A549 (cell line): ENCODE measurements around the gene TMEFF2. TPM values are rescaled to one million over a fixed set of nuclear protein-coding genes. Genes with fewer than 3 reads are reported as not detected.

ENCODE experiments used
- ATAC-seq, 2 experiments: fragments of 200-7000 bp in 1 of 2; fragments of >200 bp in 1 of 2; cut with Nextera tagmentation in 1 of 2; cut with Tn5 transposase in 1 of 2; 3 replicates each; pipeline versions ENCODE4 v1.8.0 to v1.9.1; 2018 to 2020; ENCODE audit warnings: mild to moderate bottlenecking in 1 of 2, moderate library complexity in 1 of 2
- CTCF ChIA-PET: fragments of 300-600 bp; sonication (Branson Sonifier 250); formaldehyde crosslinking; extraction: SDS; loops from one replicate; lab custom pipeline; 2021; ENCODE audit warnings: antibody characterized with exemption, inconsistent platforms; lab: Yijun Ruan, JAX
- POLR2A ChIA-PET: fragments of 350-600 bp; formaldehyde crosslinking; extraction: SDS; loops from one replicate; lab custom pipeline; 2021; ENCODE audit warnings: antibody characterized with exemption, inconsistent platforms; lab: Yijun Ruan, JAX
- DNase-seq, 2 experiments: peaks; one replicate each; pipeline versions ENCODE4 v3.0.0 to v3.0.0-alpha.2; 2011 to 2016; ENCODE audit warnings: low read depth in 1 of 2, low spot score in 1 of 2
- FAIRE-seq: peaks from 2 replicates; lab custom pipeline; 2011; peaks lifted over from hg19 to GRCh38; lab: Jason Lieb, UNC
- H3K27ac ChIP-seq, 2 experiments: fragments of >200 bp; sonication (Bioruptor Twin); formaldehyde crosslinking; 3 replicates each; pipeline ENCODE4 v1.5.1; 2016 to 2017
- H3K4me1 ChIP-seq: fragments of >200 bp; sonication (Bioruptor Twin); formaldehyde crosslinking; 3 replicates; pipeline ENCODE4 v1.6.1; 2016
- H3K4me2 ChIP-seq: fragments of >200 bp; sonication (Bioruptor Twin); formaldehyde crosslinking; 3 replicates; pipeline ENCODE4 v1.6.1; 2016
- H3K4me3 ChIP-seq: fragments of >200 bp; sonication (Bioruptor Twin); formaldehyde crosslinking; 3 replicates; pipeline ENCODE4 v1.5.1; 2016
- H3K9me3 ChIP-seq: fragments of >200 bp; sonication (Bioruptor Twin); formaldehyde crosslinking; 3 replicates; pipeline ENCODE4 v1.6.1; 2016
- CBX2 ChIP-seq: fragments of 200-600 bp; sonication (generic); IDR thresholded peaks from 2 replicates; pipeline ENCODE4 v1.6.1; 2016; ENCODE audit warnings: low read depth, mild to moderate bottlenecking, borderline replicate concordance
- CBX8 ChIP-seq: fragments of 200-600 bp; sonication (generic); IDR thresholded peaks from 2 replicates; pipeline ENCODE4 v1.6.1; 2016
- CHD2 ChIP-seq: fragments of 150-350 bp; IDR thresholded peaks from 2 replicates; pipeline ENCODE4 v1.6.1; 2014; ENCODE audit warnings: low read length; ENCODE audit not compliant: partially characterized antibody
- CTCF ChIP-seq: fragments of >200 bp; sonication (Bioruptor Twin); formaldehyde crosslinking; IDR thresholded peaks from 3 replicates; pipeline ENCODE4 v1.5.1; 2016
- EHMT2 ChIP-seq: fragments of 200-600 bp; sonication (generic); IDR thresholded peaks from 2 replicates; pipeline ENCODE4 v1.6.1; 2016; ENCODE audit warnings: antibody characterized with exemption, low read depth, mild to moderate bottlenecking, moderate library complexity
- FOSB ChIP-seq: fragments of 250-450 bp; sonication (Bioruptor Pico); IDR thresholded peaks from 2 replicates; pipeline ENCODE4 v1.5.0; 2020; ENCODE audit warnings: mild to moderate bottlenecking, moderate library complexity
- FOSL2 ChIP-seq, 2 experiments: fragments of 450-650 bp in 1 of 2; fragments of >200 bp in 1 of 2; sonication (Bioruptor Twin) in 1 of 2; formaldehyde crosslinking; IDR thresholded peaks; 2 replicates each; pipeline versions ENCODE4 v1.5.0 to v1.6.1; 2016 to 2020; ENCODE audit warnings: mild to moderate bottlenecking in 1 of 2, moderate library complexity in 1 of 2
- FOXS1 ChIP-seq: fragments of 250-450 bp; sonication (Bioruptor Pico); IDR thresholded peaks from 2 replicates; pipeline ENCODE4 v1.5.0; 2020; ENCODE audit warnings: mild to moderate bottlenecking, moderate library complexity
- HDAC2 ChIP-seq: fragments of 200-600 bp; sonication (generic); IDR thresholded peaks from 2 replicates; pipeline ENCODE4 v1.6.1; 2016
- HMGXB4 ChIP-seq: fragments of 250-450 bp; sonication (Bioruptor Pico); IDR thresholded peaks from 2 replicates; pipeline ENCODE4 v1.5.0; 2021; ENCODE audit warnings: mild to moderate bottlenecking, moderate library complexity, borderline replicate concordance
- JUN ChIP-seq, 2 experiments: fragments of >200 bp; sonication (Bioruptor Twin); formaldehyde crosslinking; IDR thresholded peaks; 2 replicates in 1 of 2; 3 replicates in 1 of 2; pipeline ENCODE4 v1.6.1; 2016 to 2017
- JUNB ChIP-seq: fragments of >200 bp; sonication (Bioruptor Twin); formaldehyde crosslinking; IDR thresholded peaks from 2 replicates; pipeline ENCODE4 v1.6.1; 2016
- KDM1A ChIP-seq: fragments of 200-600 bp; sonication (generic); IDR thresholded peaks from 2 replicates; pipeline ENCODE4 v1.6.1; 2016; ENCODE audit warnings: low read depth, mild to moderate bottlenecking
- KDM5A ChIP-seq: fragments of 200-600 bp; sonication (generic); IDR thresholded peaks from 2 replicates; pipeline ENCODE4 v1.6.1; 2016; ENCODE audit warnings: antibody characterized with exemption, mild to moderate bottlenecking
- MYC ChIP-seq: IDR thresholded peaks from 2 replicates; pipeline ENCODE4 v1.6.1; 2012; ENCODE audit warnings: mild to moderate bottlenecking, inconsistent platforms, low read length, improper control_type of control experiment, borderline replicate concordance
- NFE2L2 ChIP-seq: fragments of 150-350 bp; conservative IDR thresholded peaks from 2 replicates; pipeline ENCODE4 v1.6.1; 2014; ENCODE audit warnings: low read length
- POLR2A ChIP-seq: IDR thresholded peaks from 2 replicates; pipeline ENCODE4 v1.6.1; 2012; ENCODE audit warnings: mild to moderate bottlenecking, low read length
- RARB ChIP-seq: fragments of 250-450 bp; sonication (Bioruptor Pico); IDR thresholded peaks from 2 replicates; pipeline ENCODE4 v1.8.0; 2021; ENCODE audit warnings: mild to moderate bottlenecking, moderate library complexity
- RFX5 ChIP-seq: fragments of 450-650 bp; IDR thresholded peaks from 2 replicates; pipeline ENCODE4 v1.7.1; 2014; ENCODE audit warnings: antibody characterized with exemption, mild to moderate bottlenecking, moderate library complexity
- SMC3 ChIP-seq: fragments of >200 bp; sonication (Bioruptor Twin); formaldehyde crosslinking; IDR thresholded peaks from 3 replicates; pipeline ENCODE4 v1.6.1; 2018; ENCODE audit warnings: inconsistent platforms
- WGBS: methylation state at CpG from one replicate; pipeline ENCODE4 v1.1.6; 2017; ENCODE audit errors: missing lambda C conversion rate; 5-methylcytosine and 5-hydroxymethylcytosine counted together
- polyA plus RNA-seq, 4 experiments: library from polyadenylated mRNA; depleted of rRNA in 3 of 4; stranded (reverse); fragments of >200 nt; fragmentation: RNase III in 1 of 4; extraction: RNeasy Plus Mini Kit Qiagen cat#74134 plus additional on column Dnase treatment in 1 of 4; gene quantifications; 2 replicates in 3 of 4; 3 replicates in 1 of 4; pipeline ENCODE4 v1.2.3, GENCODE V29; 2011 to 2017
- TF ChIP-seq, protein P1 (sequence below): fragments of >200 bp; sonication (Bioruptor Twin); formaldehyde crosslinking; IDR thresholded peaks from 3 replicates; pipeline ENCODE4 v1.6.1; 2016
- TF ChIP-seq, protein P2 (sequence below): fragments of 200-600 bp; sonication (generic); IDR thresholded peaks from 2 replicates; pipeline ENCODE4 v1.6.1; 2016; ENCODE audit warnings: antibody characterized with exemption, mild to moderate bottlenecking, moderate library complexity

TMEFF2 gene
- polyA plus RNA-seq, 2 of the 4 experiments (the other 2 are of a cell fraction) = 0.30 to 0.46 TPM

DNA sequence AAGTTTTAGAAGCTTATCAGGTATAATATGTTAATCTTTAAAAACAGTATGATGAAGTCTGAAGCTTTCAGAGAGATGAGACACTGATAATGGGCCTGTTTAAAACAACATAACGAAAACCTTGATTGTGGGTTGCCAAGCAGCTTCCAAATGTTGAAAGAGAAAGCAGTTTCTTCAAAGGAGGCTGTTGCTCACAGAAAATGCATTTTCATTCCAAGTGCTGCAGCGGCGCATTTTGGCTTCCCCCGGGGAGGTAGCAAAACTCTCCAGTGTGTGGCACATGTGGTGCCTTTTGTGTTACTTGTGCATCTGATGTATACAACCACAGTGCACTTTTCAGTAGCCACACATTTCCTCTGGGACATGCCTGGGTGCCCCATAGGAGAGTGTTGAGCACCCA, 66.1 kb downstream of the TMEFF2 start:
- POLR2A ChIA-PET = no interaction called here
- FAIRE-seq (no peak), ATAC-seq (no peak), DNase-seq (no peak)
- 88% methylated on average over 4 of the region's 4 CpGs for WGBS
- no peak overlapping the region for H3K4me3 ChIP-seq
- H3K4me2 ChIP-seq = no peak overlapping the region
- TF ChIP-seq FOSB (CRISPR knock-in tag) (no peak), EHMT2 (no peak), CBX8 (no peak), RFX5 (no peak), HMGXB4 (no peak), CTCF (no peak), SMC3 (no peak)
- TF ChIP-seq, protein P1, sequence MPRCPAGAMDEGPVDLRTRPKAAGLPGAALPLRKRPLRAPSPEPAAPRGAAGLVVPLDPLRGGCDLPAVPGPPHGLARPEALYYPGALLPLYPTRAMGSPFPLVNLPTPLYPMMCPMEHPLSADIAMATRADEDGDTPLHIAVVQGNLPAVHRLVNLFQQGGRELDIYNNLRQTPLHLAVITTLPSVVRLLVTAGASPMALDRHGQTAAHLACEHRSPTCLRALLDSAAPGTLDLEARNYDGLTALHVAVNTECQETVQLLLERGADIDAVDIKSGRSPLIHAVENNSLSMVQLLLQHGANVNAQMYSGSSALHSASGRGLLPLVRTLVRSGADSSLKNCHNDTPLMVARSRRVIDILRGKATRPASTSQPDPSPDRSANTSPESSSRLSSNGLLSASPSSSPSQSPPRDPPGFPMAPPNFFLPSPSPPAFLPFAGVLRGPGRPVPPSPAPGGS = no peak
- CTCF ChIA-PET = interaction anchor here (1.2 kb wide), 1 partner anchor 33 kb away, joined by 3 read pairs; no protein-coding TSS in a partner anchor
- no peak overlapping the region for H3K27ac ChIP-seq
- no peaks in the 10 kb centered on the region for H3K9me3 ChIP-seq
- H3K4me1 ChIP-seq = no peaks in the 10 kb centered on the region

GRCh38 chr2:192127434-192127833, 67.3 kb downstream of the TMEFF2 start:
- no peak for ATAC-seq
- TF ChIP-seq MYC = no peak
- no peak for TF ChIP-seq KDM5A
- H3K4me3 ChIP-seq = no peak overlapping the region
- 54% methylated on average over 2 of the region's 2 CpGs for WGBS
- DNase-seq = no peak
- no peak overlapping the region for H3K27ac ChIP-seq
- no peak for FAIRE-seq
- no peaks in the 10 kb centered on the region for H3K9me3 ChIP-seq
- H3K4me2 ChIP-seq = no peak overlapping the region
- POLR2A ChIA-PET = no interaction called here
- no peaks in the 10 kb centered on the region for H3K4me1 ChIP-seq
- CTCF ChIA-PET = no interaction called here

- FAIRE-seq (no peak), DNase-seq (no peak), ATAC-seq (no peak)
- Histone ChIP-seq H3K9me3 (no peaks in the 10 kb centered on the region), H3K4me2 (no peak overlapping the region), H3K27ac (no peak overlapping the region), H3K4me3 (no peak overlapping the region), H3K4me1 (no peaks in the 10 kb centered on the region)
- CTCF ChIA-PET = no interaction called here
- TF ChIP-seq RARB (CRISPR knock-in tag) = no peak
- no peak for TF ChIP-seq FOXS1 (CRISPR knock-in tag)
- no peak for TF ChIP-seq SMC3
- POLR2A ChIA-PET = no interaction called here
These were observed 67.8 kb downstream of the TMEFF2 start for GRCh38 chr2:192126912-192127311.

- no peak for ATAC-seq
- CTCF ChIA-PET = no interaction called here
- Histone ChIP-seq H3K4me2 (no peak overlapping the region), H3K9me3 (no peaks in the 10 kb centered on the region), H3K4me3 (no peak overlapping the region), H3K4me1 (no peaks in the 10 kb centered on the region), H3K27ac (no peak overlapping the region)
- POLR2A ChIA-PET = no interaction called here
- no peak for DNase-seq
- FAIRE-seq = peak; percentile 74
- WGBS = 6% methylated on average over 1 of the region's 1 CpG
- TF ChIP-seq CHD2 = no peak
- TF ChIP-seq FOSB (CRISPR knock-in tag) = no peak
- TF ChIP-seq NFE2L2 = no peak
- TF ChIP-seq, protein P2, sequence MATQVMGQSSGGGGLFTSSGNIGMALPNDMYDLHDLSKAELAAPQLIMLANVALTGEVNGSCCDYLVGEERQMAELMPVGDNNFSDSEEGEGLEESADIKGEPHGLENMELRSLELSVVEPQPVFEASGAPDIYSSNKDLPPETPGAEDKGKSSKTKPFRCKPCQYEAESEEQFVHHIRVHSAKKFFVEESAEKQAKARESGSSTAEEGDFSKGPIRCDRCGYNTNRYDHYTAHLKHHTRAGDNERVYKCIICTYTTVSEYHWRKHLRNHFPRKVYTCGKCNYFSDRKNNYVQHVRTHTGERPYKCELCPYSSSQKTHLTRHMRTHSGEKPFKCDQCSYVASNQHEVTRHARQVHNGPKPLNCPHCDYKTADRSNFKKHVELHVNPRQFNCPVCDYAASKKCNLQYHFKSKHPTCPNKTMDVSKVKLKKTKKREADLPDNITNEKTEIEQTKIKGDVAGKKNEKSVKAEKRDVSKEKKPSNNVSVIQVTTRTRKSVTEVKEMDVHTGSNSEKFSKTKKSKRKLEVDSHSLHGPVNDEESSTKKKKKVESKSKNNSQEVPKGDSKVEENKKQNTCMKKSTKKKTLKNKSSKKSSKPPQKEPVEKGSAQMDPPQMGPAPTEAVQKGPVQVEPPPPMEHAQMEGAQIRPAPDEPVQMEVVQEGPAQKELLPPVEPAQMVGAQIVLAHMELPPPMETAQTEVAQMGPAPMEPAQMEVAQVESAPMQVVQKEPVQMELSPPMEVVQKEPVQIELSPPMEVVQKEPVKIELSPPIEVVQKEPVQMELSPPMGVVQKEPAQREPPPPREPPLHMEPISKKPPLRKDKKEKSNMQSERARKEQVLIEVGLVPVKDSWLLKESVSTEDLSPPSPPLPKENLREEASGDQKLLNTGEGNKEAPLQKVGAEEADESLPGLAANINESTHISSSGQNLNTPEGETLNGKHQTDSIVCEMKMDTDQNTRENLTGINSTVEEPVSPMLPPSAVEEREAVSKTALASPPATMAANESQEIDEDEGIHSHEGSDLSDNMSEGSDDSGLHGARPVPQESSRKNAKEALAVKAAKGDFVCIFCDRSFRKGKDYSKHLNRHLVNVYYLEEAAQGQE = no peak
- TF ChIP-seq HMGXB4 = no peak
- no peak for TF ChIP-seq FOSL2 (IDR thresholded peaks at IDR 0.05)
- TF ChIP-seq FOSL2 (CRISPR knock-in tag; IDR thresholded peaks at IDR 0.05) = no peak
- no peak for TF ChIP-seq JUN (IDR thresholded peaks at IDR 0.05)
- TF ChIP-seq KDM1A = no peak
- TF ChIP-seq POLR2A = no peak
- TF ChIP-seq JUNB = no peak
- no peak for TF ChIP-seq HDAC2
- no peak for TF ChIP-seq CBX2
These were observed 68.3 kb downstream of the TMEFF2 start for GRCh38 chr2:192126426-192126825.
